OCI-LY1 (cell line): ENCODE data around the gene CNTNAP2.

Experiments
- H2AFZ ChIP-seq: fragments of 200-600 bp; sonication (generic), shearing (Covaris generic); 2 replicates; pipeline ENCODE4 v1.6.0; 2014; ENCODE audit warnings: antibody characterized with exemption, mild to moderate bottlenecking, low read length
- H3F3A ChIP-seq: fragments of 200-600 bp; sonication (generic), shearing (Covaris generic); 2 replicates; pipeline ENCODE4 v1.6.0; 2014; ENCODE audit warnings: mild to moderate bottlenecking, antibody characterized with exemption, low read length, moderate library complexity; ENCODE audit not compliant: insufficient read depth
- H3K27ac ChIP-seq: fragments of 200-600 bp; sonication (generic); 2 replicates; pipeline ENCODE4 v1.5.1; 2014; ENCODE audit warnings: low read length, mixed run types, mild to moderate bottlenecking, low read depth; ENCODE audit not compliant: poor library complexity, severe bottlenecking
- H3K27me3 ChIP-seq: fragments of 200-600 bp; sonication (generic); 2 replicates; pipeline ENCODE4 v1.6.0; 2014; ENCODE audit warnings: antibody characterized with exemption, mild to moderate bottlenecking, low read length, moderate library complexity; ENCODE audit not compliant: insufficient read depth
- H3K36me3 ChIP-seq: fragments of 200-600 bp; sonication (generic); 2 replicates; pipeline ENCODE4 v1.6.1; 2014; ENCODE audit warnings: mild to moderate bottlenecking, antibody characterized with exemption, low read length, moderate library complexity, mixed read lengths; ENCODE audit not compliant: insufficient read depth
- H3K4me1 ChIP-seq: fragments of 200-600 bp; sonication (generic); 2 replicates; pipeline ENCODE4 v1.5.1; 2014; ENCODE audit warnings: mild to moderate bottlenecking, low read length, moderate library complexity; ENCODE audit not compliant: insufficient read depth, severe bottlenecking
- H3K4me2 ChIP-seq: fragments of 200-600 bp; sonication (generic), shearing (Covaris generic); 2 replicates; pipeline ENCODE4 v1.6.1; 2014; ENCODE audit warnings: low read length
- H3K4me3 ChIP-seq: fragments of 200-600 bp; sonication (generic); 2 replicates; pipeline ENCODE4 v1.5.1; 2014; ENCODE audit warnings: low read length, low read depth, mild to moderate bottlenecking, mixed read lengths; ENCODE audit not compliant: poor library complexity, severe bottlenecking
- H3K79me2 ChIP-seq: fragments of 200-600 bp; shearing (Covaris generic); 2 replicates; pipeline ENCODE4 v1.6.1; 2016; ENCODE audit warnings: mixed run types, low read length, mixed read lengths; ENCODE audit not compliant: insufficient read depth
- H3K9ac ChIP-seq: fragments of 200-600 bp; sonication (generic), shearing (Covaris generic); 2 replicates; pipeline ENCODE4 v1.6.1; 2014; ENCODE audit warnings: mild to moderate bottlenecking, low read length, mixed read lengths
- H3K9me2 ChIP-seq: fragments of 200-600 bp; sonication (generic), shearing (Covaris generic); 2 replicates; pipeline ENCODE4 v1.6.1; 2014; ENCODE audit warnings: low read depth, mild to moderate bottlenecking, low read length, mixed read lengths
- H3K9me3 ChIP-seq: fragments of 200-600 bp; shearing (Covaris generic); 2 replicates; pipeline ENCODE4 v1.6.1; 2014; ENCODE audit warnings: low read length, mixed read lengths
- H4K20me1 ChIP-seq: fragments of 200-600 bp; sonication (generic), shearing (Covaris generic); 2 replicates; pipeline ENCODE4 v1.6.0; 2016; ENCODE audit warnings: mild to moderate bottlenecking, low read length; ENCODE audit not compliant: insufficient read depth
- EZH2 ChIP-seq: fragments of 200-600 bp; sonication (generic), shearing (Covaris generic); IDR thresholded peaks from 2 replicates; pipeline ENCODE4 v1.8.0; 2017; ENCODE audit warnings: borderline replicate concordance, mixed run types, mild to moderate bottlenecking, antibody characterized with exemption, low read length, moderate library complexity, mixed read lengths
- TF ChIP-seq, protein P1 (sequence below): fragments of 200-600 bp; sonication (generic), shearing (Covaris generic); IDR thresholded peaks from 2 replicates; pipeline ENCODE4 v1.5.1; 2017; ENCODE audit warnings: mild to moderate bottlenecking, antibody characterized with exemption, low read length, moderate library complexity, mixed read lengths

CNTNAP2 gene

GRCh38 chr7:146112755-146113154 is 3.8 kb upstream of the CNTNAP2 start:
- H3K9ac ChIP-seq: no peak overlapping the region

GRCh38 chr7:146115548-146115850 is 1.1 kb upstream of the CNTNAP2 start:
- H3K9ac ChIP-seq: no peak overlapping the region
- no peaks in the 10 kb centered on the region for H3K9me3 ChIP-seq
- no peak overlapping the region for H3K4me2 ChIP-seq
- H3K27me3 ChIP-seq: no peaks in the 10 kb centered on the region
- H3K4me1 ChIP-seq: peaks cover 14% of the 10 kb centered on the region
- TF ChIP-seq, protein P1, sequence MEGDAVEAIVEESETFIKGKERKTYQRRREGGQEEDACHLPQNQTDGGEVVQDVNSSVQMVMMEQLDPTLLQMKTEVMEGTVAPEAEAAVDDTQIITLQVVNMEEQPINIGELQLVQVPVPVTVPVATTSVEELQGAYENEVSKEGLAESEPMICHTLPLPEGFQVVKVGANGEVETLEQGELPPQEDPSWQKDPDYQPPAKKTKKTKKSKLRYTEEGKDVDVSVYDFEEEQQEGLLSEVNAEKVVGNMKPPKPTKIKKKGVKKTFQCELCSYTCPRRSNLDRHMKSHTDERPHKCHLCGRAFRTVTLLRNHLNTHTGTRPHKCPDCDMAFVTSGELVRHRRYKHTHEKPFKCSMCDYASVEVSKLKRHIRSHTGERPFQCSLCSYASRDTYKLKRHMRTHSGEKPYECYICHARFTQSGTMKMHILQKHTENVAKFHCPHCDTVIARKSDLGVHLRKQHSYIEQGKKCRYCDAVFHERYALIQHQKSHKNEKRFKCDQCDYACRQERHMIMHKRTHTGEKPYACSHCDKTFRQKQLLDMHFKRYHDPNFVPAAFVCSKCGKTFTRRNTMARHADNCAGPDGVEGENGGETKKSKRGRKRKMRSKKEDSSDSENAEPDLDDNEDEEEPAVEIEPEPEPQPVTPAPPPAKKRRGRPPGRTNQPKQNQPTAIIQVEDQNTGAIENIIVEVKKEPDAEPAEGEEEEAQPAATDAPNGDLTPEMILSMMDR: no peak
- TF ChIP-seq EZH2: no peak
- no peaks in the 10 kb centered on the region for H3F3A ChIP-seq
- no peak overlapping the region for H2AFZ ChIP-seq
- no peaks in the 10 kb centered on the region for H3K36me3 ChIP-seq
- no peak overlapping the region for H3K27ac ChIP-seq
- no peaks in the 10 kb centered on the region for H3K9me2 ChIP-seq
- H4K20me1 ChIP-seq: no peaks in the 10 kb centered on the region
- H3K4me3 ChIP-seq: no peak overlapping the region
- no peaks in the 10 kb centered on the region for H3K79me2 ChIP-seq

More at GRCh38 chr7:146112755-146113154, 3.8 kb upstream of the CNTNAP2 start:
- Histone ChIP-seq H3K79me2 (no peaks in the 10 kb centered on the region), H3K4me2 (no peak overlapping the region), H3K4me3 (no peak overlapping the region), H3K36me3 (no peaks in the 10 kb centered on the region), H3F3A (no peaks in the 10 kb centered on the region), H3K27me3 (no peaks in the 10 kb centered on the region), H3K9me2 (no peaks in the 10 kb centered on the region), H4K20me1 (no peaks in the 10 kb centered on the region), H3K27ac (no peak overlapping the region), H3K4me1 (peaks cover 8% of the 10 kb centered on the region), H3K9me3 (no peaks in the 10 kb centered on the region), H2AFZ (no peak overlapping the region)
- TF ChIP-seq, protein P1: no peak
- TF ChIP-seq EZH2: no peak

- Histone ChIP-seq H3K79me2 (no peaks in the 10 kb centered on the region), H3K9ac (no peak overlapping the region), H3K4me2 (no peak overlapping the region), H3K4me1 (peaks cover 10% of the 10 kb centered on the region), H3K9me3 (no peaks in the 10 kb centered on the region), H3K9me2 (no peaks in the 10 kb centered on the region), H3K27ac (no peak overlapping the region), H4K20me1 (no peaks in the 10 kb centered on the region), H3K4me3 (no peak overlapping the region), H3K27me3 (no peaks in the 10 kb centered on the region), H3K36me3 (no peaks in the 10 kb centered on the region), H3F3A (no peaks in the 10 kb centered on the region), H2AFZ (no peak overlapping the region)
- no peak for TF ChIP-seq EZH2
- TF ChIP-seq, protein P1: no peak
Observed at GRCh38 chr7:146115851-146116520, 615 bp upstream of the CNTNAP2 start.
